Measurements from ENCODE around the gene JMJD6.

DNA sequence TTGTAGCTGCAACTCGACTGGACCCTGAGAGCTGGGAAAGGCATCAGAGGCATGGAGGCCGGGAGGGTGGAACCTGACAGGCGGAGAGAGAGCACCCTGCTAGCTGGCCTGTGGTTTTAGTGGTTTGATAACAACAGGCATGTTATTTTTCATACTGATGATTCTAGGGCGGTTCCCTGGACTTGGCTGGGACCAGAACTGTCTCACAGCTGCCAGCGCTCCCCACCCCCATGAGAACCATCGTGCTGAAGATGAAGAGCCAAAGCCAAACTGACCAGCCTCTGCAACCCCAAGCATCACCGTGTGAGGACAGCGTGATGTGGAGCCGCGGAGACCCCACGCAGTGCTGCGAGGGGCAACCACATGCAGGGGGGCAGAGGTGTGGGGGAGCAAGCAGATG lies 44.1 kb downstream of the JMJD6 start:
- TF ChIP-seq ZFX (IDR thresholded peaks at IDR 0.05) = no peak
- TF ChIP-seq, protein P1, sequence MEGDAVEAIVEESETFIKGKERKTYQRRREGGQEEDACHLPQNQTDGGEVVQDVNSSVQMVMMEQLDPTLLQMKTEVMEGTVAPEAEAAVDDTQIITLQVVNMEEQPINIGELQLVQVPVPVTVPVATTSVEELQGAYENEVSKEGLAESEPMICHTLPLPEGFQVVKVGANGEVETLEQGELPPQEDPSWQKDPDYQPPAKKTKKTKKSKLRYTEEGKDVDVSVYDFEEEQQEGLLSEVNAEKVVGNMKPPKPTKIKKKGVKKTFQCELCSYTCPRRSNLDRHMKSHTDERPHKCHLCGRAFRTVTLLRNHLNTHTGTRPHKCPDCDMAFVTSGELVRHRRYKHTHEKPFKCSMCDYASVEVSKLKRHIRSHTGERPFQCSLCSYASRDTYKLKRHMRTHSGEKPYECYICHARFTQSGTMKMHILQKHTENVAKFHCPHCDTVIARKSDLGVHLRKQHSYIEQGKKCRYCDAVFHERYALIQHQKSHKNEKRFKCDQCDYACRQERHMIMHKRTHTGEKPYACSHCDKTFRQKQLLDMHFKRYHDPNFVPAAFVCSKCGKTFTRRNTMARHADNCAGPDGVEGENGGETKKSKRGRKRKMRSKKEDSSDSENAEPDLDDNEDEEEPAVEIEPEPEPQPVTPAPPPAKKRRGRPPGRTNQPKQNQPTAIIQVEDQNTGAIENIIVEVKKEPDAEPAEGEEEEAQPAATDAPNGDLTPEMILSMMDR (IDR thresholded peaks at IDR 0.05 in 2 of 3, conservative IDR thresholded peaks at IDR 0.05 in 1 of 3; ENCODE audit: borderline replicate concordance in 1 of 3, insufficient read depth in 1 of 3, low read depth in 2 of 3, low read length in 2 of 3) = no peak
- no peak for TF ChIP-seq POLR2A (IDR thresholded peaks at IDR 0.05; ENCODE audit: borderline replicate concordance, extremely low read depth, insufficient read depth, insufficient read length)
- no peak for TF ChIP-seq POLR2AphosphoS5 (IDR thresholded peaks at IDR 0.05; ENCODE audit: low read depth, low read length)
- TF ChIP-seq EZH2 (IDR thresholded peaks at IDR 0.05) = no peak
